CD4-positive, alpha-beta memory T cell (primary cell): ENCODE results near the gene PRKG1. TPM values are rescaled to one million over a fixed set of nuclear protein-coding genes. Genes with fewer than 3 reads are reported as not detected.

ENCODE experiments used
- CTCF ChIA-PET: fragments of 350-600 bp; sonication (Branson Sonifier 250); formaldehyde crosslinking; loops from one replicate; lab custom pipeline; 2021; ENCODE audit warnings: inconsistent platforms; ENCODE audit not compliant: partially characterized antibody; lab: Charles Lee
- POLR2A ChIA-PET: fragments of 350-600 bp; sonication (Branson Sonifier 250); formaldehyde crosslinking; loops from one replicate; lab custom pipeline; 2021; ENCODE audit not compliant: partially characterized antibody; lab: Charles Lee
- DNase-seq, 5 donors: peaks; one replicate each; pipeline versions ENCODE4 v3.0.0 to v3.0.0-alpha.2; 2020 to 2022; ENCODE audit warnings: mixed read lengths in 1 of 5
- H3K27ac ChIP-seq: one replicate; pipeline ENCODE4 v1.7.0; 2013; ENCODE audit warnings: low read depth, low read length
- H3K27me3 ChIP-seq: 2 replicates; pipeline ENCODE4 v1.7.0; 2013; ENCODE audit warnings: mild to moderate bottlenecking, low read length, moderate library complexity; ENCODE audit not compliant: insufficient read depth
- H3K36me3 ChIP-seq: 2 replicates; pipeline ENCODE4 v1.7.0; 2013; ENCODE audit warnings: mild to moderate bottlenecking, low read length, moderate library complexity; ENCODE audit not compliant: insufficient read depth
- H3K4me1 ChIP-seq: 2 replicates; pipeline ENCODE4 v1.7.0; 2013; ENCODE audit warnings: mild to moderate bottlenecking, low read length, moderate library complexity; ENCODE audit not compliant: insufficient read depth
- H3K4me3 ChIP-seq, 2 donors: one replicate each; pipeline ENCODE4 v1.7.0; 2013; ENCODE audit warnings: low read length in 2 of 2, mild to moderate bottlenecking in 1 of 2
- H3K9me3 ChIP-seq, 2 donors: one replicate each; pipeline ENCODE4 v1.7.0; 2013; ENCODE audit warnings: low read length in 2 of 2, control low read depth in 1 of 2; ENCODE audit not compliant: control insufficient read depth in 1 of 2
- H3K27ac Mint-ChIP-seq, 7 donors: one replicate each; pipeline ENCODE4 v1.8.0; 2020 to 2021; ENCODE audit warnings: mixed read lengths in 7 of 7, mild to moderate bottlenecking in 6 of 7, inconsistent platforms in 3 of 7, moderate library complexity in 3 of 7
- H3K27me3 Mint-ChIP-seq, 2 donors: one replicate each; pipeline ENCODE4 v1.8.0; 2020 to 2021; ENCODE audit warnings: mixed read lengths in 2 of 2
- H3K36me3 Mint-ChIP-seq, 2 donors: one replicate each; pipeline ENCODE4 v1.8.0; 2020 to 2021; ENCODE audit warnings: mixed read lengths in 2 of 2, inconsistent platforms in 1 of 2, mild to moderate bottlenecking in 1 of 2
- H3K4me1 Mint-ChIP-seq, 4 donors: one replicate each; pipeline ENCODE4 v1.8.0; 2020 to 2021; ENCODE audit warnings: mixed read lengths in 4 of 4, mild to moderate bottlenecking in 1 of 4
- H3K4me3 Mint-ChIP-seq, 8 donors: one replicate each; pipeline ENCODE4 v1.8.0; 2020 to 2021; ENCODE audit warnings: mixed read lengths in 8 of 8, mild to moderate bottlenecking in 7 of 8, moderate library complexity in 6 of 8, inconsistent platforms in 3 of 8
- H3K9me3 Mint-ChIP-seq, 8 donors: one replicate each; pipeline ENCODE4 v1.8.0; 2020 to 2021; ENCODE audit warnings: mixed read lengths in 8 of 8, mild to moderate bottlenecking in 5 of 8, inconsistent platforms in 3 of 8, moderate library complexity in 1 of 8
- intact Hi-C: fragments of 100-400 bp; cut with micrococcal nuclease; formaldehyde crosslinking; loops from one replicate; pipeline ENCODE4 v1.15.1; 2023
- polyA plus RNA-seq, 2 donors: library from polyadenylated mRNA; unstranded; fragments of 300-500 nt; fragmentation: Illumina TruSeq; gene quantifications; one replicate each; pipeline ENCODE4 v1.2.3, GENCODE V29; 2021
- total RNA-seq, 2 experiments: library from RNA; stranded (reverse); gene quantifications; one replicate each; pipeline ENCODE4 v1.2.3, GENCODE V29; 2021

PRKG1 gene
- total and polyA plus RNA-seq, 4 experiments from 2014 or later: 0.06 to 0.20 TPM; not detected in 2

DNA sequence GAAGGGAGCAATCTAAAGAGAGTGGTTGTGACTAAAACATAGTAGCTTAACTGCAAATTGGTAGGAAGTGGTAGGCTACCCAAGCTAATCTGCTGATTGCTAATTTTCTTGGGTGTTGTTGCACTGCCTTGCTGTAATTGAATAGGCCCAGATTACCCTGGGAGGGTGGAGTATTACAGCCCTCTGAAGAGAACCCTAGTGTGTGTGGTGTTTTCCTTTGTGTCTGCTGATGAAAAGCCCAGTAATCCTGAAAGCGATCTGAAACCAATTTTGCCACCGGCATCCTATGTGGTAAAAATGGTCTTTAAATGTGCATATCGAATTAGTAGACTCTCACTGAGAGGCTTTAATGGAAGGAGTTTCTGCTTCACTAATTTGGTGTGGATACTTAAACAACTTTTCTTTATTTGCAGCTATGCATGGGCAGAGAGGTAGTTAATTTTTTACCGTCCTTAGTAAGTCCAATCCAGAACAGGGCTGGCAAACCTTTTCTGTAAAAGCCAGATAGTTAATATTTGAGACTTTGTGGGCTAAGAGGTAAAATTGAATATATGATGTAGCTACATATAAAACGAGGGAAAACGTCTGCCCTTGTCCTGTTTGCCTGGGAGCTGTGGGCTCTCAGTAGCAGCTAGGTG, 532.7 kb downstream of the PRKG1 start:
- no peak overlapping the region for H3K27ac Mint-ChIP-seq
- no peaks in the 10 kb centered on the region for H3K4me1 Mint-ChIP-seq
- Histone ChIP-seq H3K27ac (no peak overlapping the region), H3K4me3 (no peak overlapping the region), H3K36me3 (no peaks in the 10 kb centered on the region), H3K27me3 (no peaks in the 10 kb centered on the region), H3K4me1 (no peaks in the 10 kb centered on the region), H3K9me3 (no peaks in the 10 kb centered on the region)
- no peaks in the 10 kb centered on the region for H3K36me3 Mint-ChIP-seq
- intact Hi-C loops: no loop called here
- CTCF ChIA-PET: no interaction called here
- peaks cover 0 to 2% of the 10 kb centered on the region in 2 donors for H3K27me3 Mint-ChIP-seq
- H3K4me3 Mint-ChIP-seq: no peak overlapping the region
- no peak for DNase-seq
- POLR2A ChIA-PET: no interaction called here
- peaks cover 0 to 3% (median 0%) of the 10 kb centered on the region in 8 donors for H3K9me3 Mint-ChIP-seq

DNA sequence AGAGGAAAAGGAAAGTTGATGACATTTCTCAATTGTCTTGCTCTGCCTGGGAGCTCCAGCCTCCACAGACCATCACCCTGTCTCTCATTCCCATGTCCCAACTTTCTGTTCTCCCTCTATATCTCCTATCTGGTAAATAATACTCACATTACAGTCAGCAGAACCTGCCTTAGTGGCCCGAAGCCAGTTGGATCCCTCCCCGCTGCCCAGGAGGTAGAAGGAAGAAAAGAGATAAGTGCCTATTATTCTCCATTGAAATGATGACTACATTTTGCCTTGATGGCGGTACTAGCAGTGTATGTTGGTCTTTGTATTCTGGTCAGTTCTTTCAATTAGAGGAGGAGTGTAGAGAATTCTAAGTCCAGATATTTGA, 533.2 kb downstream of the PRKG1 start:
- Histone ChIP-seq H3K4me3 (no peak overlapping the region), H3K4me1 (no peaks in the 10 kb centered on the region), H3K27ac (no peak overlapping the region), H3K27me3 (no peaks in the 10 kb centered on the region), H3K36me3 (no peaks in the 10 kb centered on the region), H3K9me3 (no peaks in the 10 kb centered on the region)
- H3K36me3 Mint-ChIP-seq: no peaks in the 10 kb centered on the region
- ChIA-PET POLR2A (no interaction called here), CTCF (no interaction called here)
- H3K27me3 Mint-ChIP-seq: peaks cover 0 to 2% of the 10 kb centered on the region in 2 donors
- intact Hi-C loops: no loop called here
- no peak for DNase-seq
- no peak overlapping the region for H3K27ac Mint-ChIP-seq
- peaks cover 0 to 3% (median 0%) of the 10 kb centered on the region in 8 donors for H3K9me3 Mint-ChIP-seq
- no peak overlapping the region for H3K4me3 Mint-ChIP-seq
- H3K4me1 Mint-ChIP-seq: no peaks in the 10 kb centered on the region

DNA sequence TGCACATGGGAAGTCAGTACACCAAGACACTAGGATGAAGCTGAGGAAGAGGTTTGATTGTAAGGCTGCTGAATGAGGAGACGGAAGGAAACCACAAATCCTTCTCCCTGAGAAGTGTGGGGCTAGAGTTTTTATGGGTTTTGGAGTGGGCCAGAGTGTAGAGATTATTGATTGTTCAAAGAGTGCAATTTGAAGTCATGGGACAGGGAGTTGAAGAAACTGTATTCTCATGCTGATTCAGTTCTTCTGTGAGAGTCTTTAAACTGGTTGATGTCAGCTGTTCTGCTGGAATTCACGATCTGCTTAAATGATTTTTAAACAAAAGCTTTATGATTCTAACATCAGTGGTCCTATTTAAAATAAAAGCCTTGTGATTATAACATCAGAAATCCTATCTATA, 533.9 kb downstream of the PRKG1 start:
- H3K36me3 Mint-ChIP-seq: no peaks in the 10 kb centered on the region
- intact Hi-C loops: no loop called here
- H3K27ac Mint-ChIP-seq: no peak overlapping the region
- Histone ChIP-seq H3K36me3 (no peaks in the 10 kb centered on the region), H3K9me3 (no peaks in the 10 kb centered on the region), H3K27me3 (no peaks in the 10 kb centered on the region), H3K4me1 (no peaks in the 10 kb centered on the region), H3K27ac (no peak overlapping the region), H3K4me3 (no peak overlapping the region)
- ChIA-PET CTCF (no interaction called here), POLR2A (no interaction called here)
- no peaks in the 10 kb centered on the region for H3K4me1 Mint-ChIP-seq
- DNase-seq: no peak
- H3K27me3 Mint-ChIP-seq: peaks cover 0 to 2% of the 10 kb centered on the region in 2 donors
- H3K9me3 Mint-ChIP-seq: peaks cover 0 to 3% (median 0%) of the 10 kb centered on the region in 8 donors
- H3K4me3 Mint-ChIP-seq: no peak overlapping the region

DNA sequence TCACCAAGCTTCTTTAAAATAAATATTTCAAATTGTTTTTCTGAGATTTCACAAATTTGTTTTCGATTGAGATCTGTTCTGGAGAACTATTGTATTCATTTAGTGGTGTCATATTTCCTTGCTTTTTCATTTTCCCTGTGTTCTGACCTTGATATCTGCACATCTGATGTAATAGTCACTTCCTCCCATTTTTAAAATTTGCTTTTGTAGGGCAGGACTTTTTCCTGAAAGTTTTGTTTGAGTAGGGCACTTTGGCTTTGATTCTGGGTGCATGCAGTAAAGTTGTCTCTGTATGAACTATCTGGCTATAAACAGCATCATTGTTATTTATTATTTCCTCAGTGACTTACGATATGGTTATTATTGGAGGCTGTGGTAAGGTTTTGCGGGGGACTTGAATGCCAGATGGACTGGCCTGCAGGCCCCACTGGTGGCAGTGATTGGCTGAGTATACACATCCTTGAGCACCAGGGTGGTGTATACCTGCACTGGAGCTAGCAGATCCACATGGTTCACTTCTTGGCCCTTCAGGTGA, 541.5 kb downstream of the PRKG1 start:
- H3K9me3 Mint-ChIP-seq: peaks cover 0 to 17% (median 6%) of the 10 kb centered on the region in 8 donors
- intact Hi-C loops: no loop called here
- H3K36me3 Mint-ChIP-seq: no peaks in the 10 kb centered on the region
- H3K4me3 ChIP-seq: no peak overlapping the region
- DNase-seq: no peak
- no peak overlapping the region for H3K27ac Mint-ChIP-seq
- no peaks in the 10 kb centered on the region for H3K27me3 ChIP-seq
- H3K4me1 Mint-ChIP-seq: no peaks in the 10 kb centered on the region
- CTCF ChIA-PET: no interaction called here
- no peak overlapping the region for H3K4me3 Mint-ChIP-seq
- peaks cover 0 to 1% of the 10 kb centered on the region in 2 donors for H3K27me3 Mint-ChIP-seq
- H3K36me3 ChIP-seq: no peaks in the 10 kb centered on the region
- no peaks in the 10 kb centered on the region for H3K9me3 ChIP-seq
- H3K4me1 ChIP-seq: no peaks in the 10 kb centered on the region
- POLR2A ChIA-PET: no interaction called here
- no peak overlapping the region for H3K27ac ChIP-seq

DNA sequence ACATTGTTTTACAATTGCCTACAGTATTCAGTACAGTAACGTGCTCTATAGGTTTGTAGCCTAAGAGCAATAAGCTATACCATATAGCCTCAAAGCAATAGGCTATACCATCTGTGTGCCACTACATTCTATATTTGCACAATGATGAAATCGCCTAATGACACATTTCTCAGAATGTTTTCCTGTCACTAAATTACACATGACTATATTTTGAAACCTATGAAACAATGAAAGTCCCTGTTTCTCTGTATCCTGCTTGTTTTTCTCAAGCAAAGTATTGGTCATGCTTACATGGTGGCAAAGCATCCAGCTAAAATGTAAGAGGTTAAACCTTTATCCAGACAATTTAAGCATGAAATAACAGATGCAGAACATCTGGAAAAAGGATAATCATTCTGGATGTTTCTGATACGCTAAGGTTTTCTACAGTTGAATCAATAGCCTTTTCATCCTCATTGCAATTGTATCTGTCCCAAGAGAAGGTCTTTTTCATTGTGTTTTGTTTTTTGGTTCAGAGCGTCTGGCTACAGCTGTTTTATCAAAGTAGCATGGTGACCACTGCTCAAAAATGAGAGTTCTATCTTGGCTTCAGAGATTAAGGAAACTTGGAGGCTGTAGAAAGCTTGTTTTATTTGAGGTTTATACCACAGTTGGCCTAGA, 543.4 kb downstream of the PRKG1 start:
- CTCF ChIA-PET: no interaction called here
- Mint-ChIP-seq H3K4me3 (no peak overlapping the region), H3K9me3 (peaks cover 0 to 17% (median 6%) of the 10 kb centered on the region in 8 donors), H3K4me1 (no peaks in the 10 kb centered on the region), H3K36me3 (no peaks in the 10 kb centered on the region), H3K27ac (no peak overlapping the region), H3K27me3 (peaks cover 0 to 1% of the 10 kb centered on the region in 2 donors)
- Histone ChIP-seq H3K4me1 (no peaks in the 10 kb centered on the region), H3K36me3 (no peaks in the 10 kb centered on the region), H3K27ac (no peak overlapping the region), H3K27me3 (no peaks in the 10 kb centered on the region), H3K4me3 (no peak overlapping the region), H3K9me3 (no peaks in the 10 kb centered on the region)
- intact Hi-C loops: no loop called here
- POLR2A ChIA-PET: no interaction called here
- no peak for DNase-seq

DNA sequence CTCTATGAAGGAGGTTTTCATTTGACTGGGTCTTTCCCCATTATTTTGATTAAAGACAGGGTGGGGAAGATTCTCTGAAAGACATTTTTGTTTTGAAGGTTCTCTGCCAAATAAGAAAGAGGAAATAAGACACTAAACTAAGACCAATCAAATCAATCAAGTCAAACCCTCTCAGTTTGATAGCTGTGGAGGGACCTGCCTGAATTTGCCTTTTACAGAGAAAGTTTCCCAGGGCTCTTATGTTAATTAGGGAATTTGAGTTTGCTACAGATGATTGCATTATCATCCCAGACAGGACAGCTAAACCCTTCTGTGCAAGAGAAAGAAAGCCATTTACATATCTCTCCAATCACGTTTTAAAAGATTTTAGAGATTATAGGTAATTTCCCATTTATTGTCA, 545.1 kb downstream of the PRKG1 start:
- Mint-ChIP-seq H3K4me1 (no peaks in the 10 kb centered on the region), H3K9me3 (peaks cover 0 to 15% (median 5%) of the 10 kb centered on the region in 8 donors), H3K4me3 (no peak overlapping the region), H3K27ac (no peak overlapping the region), H3K27me3 (peaks cover 0 to 3% of the 10 kb centered on the region in 2 donors), H3K36me3 (no peaks in the 10 kb centered on the region)
- H3K9me3 ChIP-seq: no peaks in the 10 kb centered on the region
- DNase-seq: no peak
- H3K4me1 ChIP-seq: no peaks in the 10 kb centered on the region
- POLR2A ChIA-PET: no interaction called here
- intact Hi-C loops: no loop called here
- no peaks in the 10 kb centered on the region for H3K27me3 ChIP-seq
- H3K36me3 ChIP-seq: no peaks in the 10 kb centered on the region
- no peak overlapping the region for H3K27ac ChIP-seq
- CTCF ChIA-PET: no interaction called here
- no peak overlapping the region for H3K4me3 ChIP-seq

DNA sequence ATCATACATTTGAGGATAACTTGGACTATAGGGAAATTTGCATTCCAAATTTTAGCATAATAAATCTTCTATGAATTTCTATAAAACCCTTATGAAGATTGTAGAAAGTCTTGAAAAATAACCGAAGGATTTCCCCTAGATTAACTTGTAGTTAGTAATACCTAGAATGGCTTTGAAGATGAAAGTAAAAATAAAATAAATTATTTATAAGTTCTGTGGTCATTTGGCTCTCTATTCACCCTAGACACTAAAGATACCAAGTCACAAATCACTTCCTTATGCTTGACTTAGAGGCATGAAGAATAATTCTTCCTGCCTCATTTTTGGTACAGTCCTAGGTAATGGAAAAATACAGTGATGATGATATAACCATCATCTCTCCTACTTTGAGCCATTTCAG, 545.8 kb downstream of the PRKG1 start:
- CTCF ChIA-PET: no interaction called here
- intact Hi-C loops: no loop called here
- Mint-ChIP-seq H3K9me3 (peaks cover 0 to 10% (median 4%) of the 10 kb centered on the region in 8 donors), H3K4me1 (no peaks in the 10 kb centered on the region), H3K36me3 (no peaks in the 10 kb centered on the region), H3K4me3 (no peak overlapping the region), H3K27me3 (peaks cover 2 to 3% of the 10 kb centered on the region in 2 donors), H3K27ac (no peak overlapping the region)
- POLR2A ChIA-PET: no interaction called here
- Histone ChIP-seq H3K4me1 (no peaks in the 10 kb centered on the region), H3K27me3 (no peaks in the 10 kb centered on the region), H3K9me3 (no peaks in the 10 kb centered on the region), H3K36me3 (no peaks in the 10 kb centered on the region), H3K27ac (no peak overlapping the region), H3K4me3 (no peak overlapping the region)
- DNase-seq: no peak
